GM19328 (cell line): ENCODE measurements around the gene MGLL.

Experiments used
- ATAC-seq: cut with Tn5 transposase; IDR thresholded peaks from one replicate; pipeline ENCODE4 v1.9.1; 2021; ENCODE audit warnings: mild to moderate bottlenecking, moderate library complexity; ENCODE audit not compliant: unreplicated experiment

The MGLL gene

DNA sequence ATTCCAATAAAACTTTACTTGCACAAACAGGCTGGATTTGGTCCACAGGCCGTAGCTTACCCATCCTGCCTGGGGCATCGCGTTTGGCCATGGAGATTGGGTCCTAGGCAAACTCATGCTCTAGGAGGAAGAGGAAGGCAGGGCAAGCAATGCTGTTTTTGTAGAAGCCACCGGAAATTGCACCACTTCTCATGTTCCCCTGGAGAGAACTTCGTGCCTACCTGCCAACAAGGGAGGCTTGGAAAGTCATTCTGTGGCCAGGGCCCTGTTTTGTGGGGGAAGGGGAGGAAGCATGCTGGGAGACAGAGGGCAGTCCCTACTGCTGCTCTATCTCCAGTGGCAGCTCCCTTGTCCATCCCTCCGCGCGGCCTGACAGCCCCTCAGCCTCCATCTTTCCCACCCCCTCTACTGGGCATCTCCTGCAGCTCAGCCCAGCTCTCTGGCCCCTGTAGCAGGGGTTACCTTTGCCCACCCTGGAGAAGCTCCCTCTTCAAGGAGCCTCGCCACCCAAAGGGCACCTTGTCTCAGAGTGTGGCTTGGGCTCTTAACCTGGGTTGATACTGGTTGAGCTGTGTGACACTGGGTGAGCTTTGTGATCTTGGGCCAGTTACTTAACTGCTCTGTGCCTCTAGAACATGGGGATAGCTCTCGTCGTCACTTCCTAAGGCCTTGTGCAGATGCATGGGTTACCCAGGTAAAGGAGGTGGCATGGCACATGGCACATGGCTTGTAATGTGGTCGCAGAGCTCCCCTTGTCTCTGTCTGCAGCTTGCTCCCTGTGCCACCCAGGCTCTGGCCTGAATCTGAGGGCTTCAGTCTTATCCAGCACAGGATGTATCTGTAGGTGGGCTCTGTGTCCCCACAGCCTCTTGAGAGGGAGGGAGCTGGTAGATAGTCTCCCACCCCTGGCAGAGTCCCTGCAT, 143.4 kb downstream of the MGLL start:
- no peak for ATAC-seq

DNA sequence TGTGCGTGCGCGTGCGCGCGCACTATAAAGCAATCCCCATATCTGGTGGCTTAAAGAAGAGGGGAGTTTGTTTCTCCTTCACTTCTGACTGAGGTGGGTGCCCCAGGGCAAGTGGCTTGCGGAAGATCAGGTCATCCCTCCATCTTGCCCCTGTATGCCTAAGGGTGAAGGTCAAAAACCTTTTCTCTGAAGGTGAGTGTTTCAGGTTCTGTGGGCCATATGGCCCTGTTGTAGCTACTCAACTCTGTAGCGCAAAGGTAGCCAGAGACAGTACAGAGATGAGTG, 144.1 kb downstream of the MGLL start:
- ATAC-seq, result no peak

DNA sequence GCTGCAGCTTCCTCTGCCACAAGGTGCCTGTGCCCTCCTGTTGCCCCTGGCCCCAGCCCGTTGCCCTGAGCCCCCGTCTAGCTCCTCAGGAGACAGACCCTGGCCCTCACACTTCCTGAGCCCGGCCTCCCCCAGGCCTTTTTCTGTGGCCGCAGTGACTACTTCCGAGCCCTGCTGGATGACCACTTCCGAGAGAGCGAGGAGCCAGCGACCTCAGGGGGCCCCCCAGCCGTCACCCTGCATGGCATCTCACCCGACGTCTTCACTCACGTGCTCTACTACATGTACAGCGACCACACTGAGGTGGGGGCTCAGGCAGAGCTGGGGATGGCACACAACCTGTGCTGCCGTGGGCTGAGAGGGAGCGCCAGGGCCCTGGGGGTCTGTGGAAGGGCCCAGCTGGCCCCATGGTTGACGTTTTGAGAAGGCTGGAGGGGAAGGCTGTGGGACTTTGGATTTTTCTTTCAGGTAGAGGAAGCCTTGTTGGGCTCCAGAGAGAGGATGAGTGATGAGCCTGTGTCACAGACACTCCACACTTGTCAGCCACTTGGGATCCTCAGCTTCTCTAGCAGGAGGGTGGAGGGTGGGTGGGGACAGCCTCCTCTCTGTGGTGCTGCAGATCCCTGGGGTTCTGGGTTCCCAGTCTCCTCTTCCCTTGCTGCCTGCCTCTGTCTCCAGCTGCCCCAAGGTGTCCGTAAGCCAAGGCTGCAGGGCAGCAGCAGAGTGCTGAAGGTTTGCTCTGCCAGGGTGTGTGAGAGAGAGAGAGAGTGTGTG, 144.6 kb downstream of the MGLL start:
- no peak for ATAC-seq

DNA sequence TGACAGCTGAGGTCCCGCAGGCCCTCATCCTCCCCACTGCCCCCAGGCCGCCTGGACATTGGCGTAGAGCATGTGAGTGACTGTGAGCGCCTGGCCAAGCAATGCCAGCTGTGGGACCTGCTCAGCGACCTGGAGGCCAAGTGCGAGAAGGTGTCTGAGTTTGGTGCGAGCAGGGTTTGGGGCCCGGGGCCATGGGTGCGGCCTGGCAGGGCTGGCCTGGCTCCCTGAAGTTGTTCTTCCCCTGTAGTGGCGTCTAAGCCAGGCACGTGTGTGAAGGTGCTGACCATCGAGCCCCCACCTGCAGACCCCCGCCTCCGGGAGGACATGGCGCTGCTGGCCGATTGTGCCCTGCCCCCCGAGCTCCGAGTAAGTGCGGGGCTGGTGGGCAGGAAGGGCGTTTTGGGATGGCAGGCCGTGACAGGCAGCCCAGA, 145.4 kb downstream of the MGLL start:
- ATAC-seq, result no peak

DNA sequence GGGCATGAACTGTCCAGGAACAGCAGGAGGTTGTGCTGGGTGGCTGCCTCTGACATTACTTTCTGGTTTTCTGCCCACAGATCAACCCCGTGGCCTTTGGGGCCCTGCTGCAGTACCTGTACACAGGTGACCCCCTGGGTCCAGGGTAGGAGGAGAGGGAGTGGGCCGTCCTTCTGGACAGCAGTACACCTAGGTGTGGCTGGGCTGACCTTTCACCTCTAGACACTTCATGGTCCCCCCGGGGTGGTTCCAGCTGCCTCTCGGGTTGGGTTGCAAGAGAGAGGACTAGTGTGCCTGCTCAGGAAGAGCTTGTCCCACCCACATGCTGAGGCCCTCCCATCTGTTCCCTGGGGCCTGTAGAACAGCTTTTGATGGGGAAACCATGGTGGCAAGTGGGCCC, 145.9 kb downstream of the MGLL start:
- ATAC-seq, result no peak

DNA sequence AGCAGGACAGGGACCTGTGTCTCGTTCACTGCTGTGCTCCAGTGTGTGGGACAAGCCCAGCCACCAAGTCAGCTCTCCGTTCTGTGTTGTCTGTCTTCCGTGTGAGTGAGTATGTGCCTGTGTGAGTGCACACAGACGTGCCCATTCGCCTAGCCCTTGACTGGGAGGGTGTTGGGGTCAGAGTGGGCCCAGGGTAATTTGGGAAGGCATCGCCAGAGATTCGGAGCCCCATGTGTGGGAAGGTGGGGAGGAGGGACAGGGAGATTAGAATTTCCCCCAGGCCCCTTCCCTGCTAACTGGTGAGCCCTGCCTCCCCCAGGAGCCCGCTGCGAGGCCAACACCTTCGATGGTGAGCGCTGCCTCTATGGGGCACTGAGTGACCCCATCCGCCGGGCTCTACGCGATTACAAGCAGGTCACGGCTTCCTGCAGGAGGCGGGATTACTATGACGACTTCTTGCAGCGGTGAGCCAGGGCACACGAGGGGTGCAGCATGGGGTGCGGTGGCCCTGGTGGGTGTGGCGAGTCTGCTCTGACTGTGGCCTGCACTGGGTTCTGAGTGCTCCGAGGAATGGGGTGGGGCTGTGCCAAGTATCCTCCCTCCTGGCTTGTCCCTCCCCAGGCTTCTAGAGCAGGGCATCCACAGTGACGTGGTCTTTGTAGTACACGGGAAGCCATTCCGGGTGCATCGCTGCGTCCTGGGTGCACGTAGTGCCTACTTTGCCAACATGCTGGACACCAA, 146.5 kb downstream of the MGLL start:
- ATAC-seq, result no peak

DNA sequence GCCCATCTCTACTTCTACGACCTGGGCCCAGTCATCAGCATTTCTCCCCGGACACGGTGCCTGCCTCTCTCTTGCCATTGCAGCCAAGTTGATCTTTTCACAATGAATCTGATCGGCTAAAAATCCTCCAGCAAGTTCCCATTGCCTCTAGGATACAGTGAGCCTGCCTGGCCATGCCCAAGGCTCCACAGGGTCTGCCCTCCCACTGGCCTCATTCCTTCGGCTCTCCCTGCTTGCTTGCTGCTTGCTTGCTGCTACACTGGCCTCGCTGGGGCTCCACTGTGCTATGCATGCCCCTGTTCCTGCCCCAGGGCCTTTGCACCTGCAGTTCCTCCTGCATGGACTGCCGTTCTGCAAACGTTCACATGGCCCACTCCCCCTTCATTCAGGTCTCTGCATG, 147.5 kb downstream of the MGLL start:
- no peak for ATAC-seq

DNA sequence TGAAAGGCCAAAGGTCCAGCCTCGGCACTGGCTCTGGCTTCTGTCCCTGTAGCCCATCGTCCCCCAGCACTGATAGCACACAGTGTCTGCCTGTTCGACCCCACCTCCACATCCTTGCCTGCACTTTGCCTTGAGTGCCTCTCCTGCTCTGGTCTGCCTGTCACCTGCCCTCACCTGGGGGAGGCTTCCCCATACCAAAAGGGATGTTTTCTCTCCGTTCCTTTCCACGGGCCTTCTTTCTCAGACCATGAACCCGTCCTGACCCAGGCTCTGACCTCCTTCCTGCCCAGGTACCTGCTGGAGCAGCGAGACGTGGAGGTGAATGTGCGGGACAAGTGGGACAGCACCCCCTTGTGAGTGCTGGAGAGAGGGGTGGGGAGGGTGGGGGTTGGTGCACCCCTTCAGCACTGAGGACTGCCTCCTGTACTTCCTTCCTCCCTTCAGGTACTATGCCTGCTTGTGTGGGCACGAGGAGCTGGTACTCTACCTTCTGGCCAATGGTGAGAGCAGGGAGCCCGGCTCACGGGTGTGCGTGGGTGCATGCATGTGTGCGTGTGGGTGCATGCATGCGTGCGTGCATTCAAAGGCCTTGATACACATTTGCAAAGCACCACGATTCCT, 148.1 kb downstream of the MGLL start:
- no peak for ATAC-seq

DNA sequence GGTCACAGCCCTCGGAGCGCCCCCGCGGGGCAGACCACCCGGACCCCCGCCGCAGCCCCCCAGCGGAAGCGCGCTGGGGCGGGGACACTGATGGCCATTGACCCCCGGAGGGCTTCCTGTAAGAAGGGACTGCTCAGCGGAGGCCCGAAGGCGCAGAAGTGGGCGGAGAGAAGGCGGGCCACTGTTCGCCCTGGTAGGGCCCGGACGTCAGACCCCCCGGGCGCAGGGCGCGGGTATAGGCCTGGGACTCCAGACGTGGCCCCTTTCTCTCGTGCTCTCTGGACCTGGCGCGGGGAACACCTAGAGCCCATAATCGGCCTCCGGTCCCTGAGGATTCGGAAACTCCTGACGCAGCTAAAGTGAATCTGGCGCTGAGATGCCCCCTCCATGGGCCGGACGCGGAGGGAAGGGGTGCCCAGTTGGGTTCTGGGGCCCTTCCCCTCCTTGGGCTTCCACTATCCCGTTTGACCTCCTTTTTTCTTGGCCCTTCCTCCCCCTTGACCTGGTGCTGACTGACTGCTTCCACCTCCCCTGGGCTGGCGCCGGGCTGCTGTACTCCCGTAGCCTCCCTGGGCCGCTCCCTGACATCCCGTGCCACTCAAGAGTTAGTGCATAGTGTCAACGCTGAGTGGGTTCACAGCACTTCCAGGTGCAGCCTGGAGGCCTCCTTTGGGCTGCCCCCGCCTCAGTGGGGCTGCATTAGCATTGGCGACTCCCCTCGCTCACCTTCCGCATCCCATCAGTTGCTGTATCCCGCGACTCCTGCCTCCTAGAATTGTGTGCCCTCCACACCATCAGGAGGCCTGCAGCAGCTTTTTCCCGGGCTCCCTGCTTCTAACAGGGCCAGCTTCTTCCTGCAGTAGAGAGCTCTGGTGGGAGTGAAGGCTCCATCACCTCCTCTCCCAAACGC, 148.9 kb downstream of the MGLL start:
- peak; percentile 19 for ATAC-seq

DNA sequence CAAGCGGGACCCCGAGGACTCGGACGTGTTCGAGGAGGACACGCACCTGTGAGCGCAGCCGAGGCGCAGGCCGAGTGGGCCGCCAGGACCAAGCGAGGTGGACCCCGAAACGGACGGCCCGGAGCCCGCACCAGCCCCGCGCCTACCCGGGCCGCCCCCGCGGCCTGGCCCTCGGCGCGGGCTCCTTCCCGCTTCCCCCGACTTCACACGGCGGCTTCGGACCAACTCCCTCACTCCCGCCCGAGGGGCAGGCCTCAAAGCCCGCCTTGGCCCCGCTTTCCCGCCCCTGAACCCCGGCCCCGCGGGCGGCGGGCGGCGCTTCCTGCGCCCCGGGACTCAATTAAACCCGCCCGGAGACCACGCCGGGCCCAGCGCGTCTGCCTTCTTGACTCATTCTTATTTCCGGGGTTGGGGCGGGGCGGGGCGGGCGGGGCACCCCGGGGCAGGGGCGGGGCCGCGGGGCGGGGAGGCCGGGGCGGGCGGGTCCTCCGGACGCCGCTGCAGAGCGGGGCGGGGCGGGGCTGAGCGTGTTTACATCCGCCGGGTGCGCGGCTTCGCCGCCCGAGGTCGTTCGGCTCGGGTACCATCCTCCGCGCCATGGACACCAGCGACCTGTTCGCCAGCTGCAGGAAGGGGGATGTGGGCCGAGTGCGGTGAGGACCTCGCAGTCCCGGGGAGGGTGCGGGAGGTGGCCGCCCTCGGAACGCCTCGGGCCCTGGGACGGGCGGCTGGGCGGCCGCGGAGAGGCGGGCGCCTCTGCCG, 149.7 kb downstream of the MGLL start, which contains the start of gene ABTB1:
Gene ABTB1, plus strand, starts transcription at position 524 of the 762 bp plus-strand sequence. Its CDS starts 74 bp downstream, at position 598.
- peak; percentile 57 for ATAC-seq

DNA sequence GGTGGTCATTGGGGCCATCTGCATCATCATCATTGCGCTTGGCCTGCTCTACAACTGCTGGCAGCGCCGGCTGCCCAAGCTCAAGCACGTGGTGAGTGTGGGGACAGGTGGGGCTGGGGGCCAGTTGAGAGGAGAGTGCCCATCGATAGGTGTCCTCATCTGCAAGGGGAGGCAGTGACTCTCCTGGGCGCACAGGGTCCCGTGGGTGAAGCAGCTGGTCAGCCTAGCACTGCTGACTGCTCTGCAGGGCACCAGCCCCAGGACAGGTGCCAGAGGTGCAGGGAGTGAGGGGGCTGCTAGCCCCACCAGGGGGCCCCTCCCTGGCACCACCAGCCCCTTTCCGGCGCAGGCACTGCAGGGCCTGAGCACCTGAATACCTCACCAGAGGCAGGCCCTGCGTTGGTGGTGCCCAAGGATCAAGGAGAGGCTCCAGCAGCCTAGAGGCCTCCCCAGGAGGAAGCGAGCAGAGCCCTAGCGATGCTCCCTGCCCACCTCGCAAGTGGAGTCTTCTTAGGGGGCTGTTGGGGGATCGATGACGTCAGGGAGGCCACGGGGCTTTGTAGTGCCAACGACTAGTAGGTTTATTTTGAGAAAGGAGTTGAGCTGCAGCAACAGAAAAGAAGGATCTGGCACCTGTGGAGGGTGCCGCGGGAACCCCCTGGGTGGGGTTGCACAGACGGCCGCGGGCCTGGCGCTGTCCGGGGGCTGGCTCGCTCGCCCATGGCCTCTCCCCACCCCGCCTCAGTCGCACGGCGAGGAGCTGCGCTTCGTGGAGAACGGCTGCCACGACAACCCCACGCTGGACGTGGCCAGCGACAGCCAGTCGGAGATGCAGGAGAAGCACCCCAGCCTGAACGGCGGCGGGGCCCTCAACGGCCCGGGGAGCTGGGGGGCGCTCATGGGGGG, 150.5 kb downstream of the MGLL start:
- peak; percentile 15 for ATAC-seq

DNA sequence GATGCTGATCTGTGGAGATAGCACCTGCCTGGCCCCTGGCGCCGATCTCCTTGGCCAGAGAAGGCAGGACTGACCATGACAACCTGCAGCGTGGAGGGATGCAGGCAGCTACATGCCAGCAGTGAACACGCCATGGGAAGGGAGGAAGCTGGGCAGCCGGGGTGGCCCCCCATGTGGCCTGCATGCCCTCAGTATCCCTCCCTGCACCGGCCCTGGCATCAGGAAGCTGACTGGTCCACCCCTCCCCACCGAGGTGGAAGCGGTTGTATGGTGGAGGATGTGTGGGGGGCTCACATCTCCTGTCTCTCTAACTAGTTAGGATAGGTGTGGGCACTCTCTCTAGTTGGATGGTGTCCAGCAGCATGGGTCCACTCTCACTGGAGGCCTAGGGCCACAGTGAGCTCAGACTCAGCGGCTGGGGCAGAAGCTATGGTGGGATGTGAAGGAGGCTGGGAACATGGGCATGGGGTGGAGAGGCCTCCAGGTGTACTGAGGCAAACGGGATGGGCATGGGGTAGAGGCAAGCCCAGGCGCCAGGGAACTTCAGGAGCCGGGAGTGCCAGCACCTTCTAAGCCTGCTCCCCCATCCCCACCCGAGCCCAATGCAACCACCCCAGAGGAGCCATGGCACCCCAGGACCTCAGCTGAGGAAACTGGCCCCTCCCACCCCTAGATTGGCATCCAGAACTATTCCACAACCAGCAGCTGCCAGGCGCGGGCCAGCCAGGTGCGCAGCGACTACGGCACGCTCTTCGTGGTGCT, 151.4 kb downstream of the MGLL start:
- no peak for ATAC-seq

DNA sequence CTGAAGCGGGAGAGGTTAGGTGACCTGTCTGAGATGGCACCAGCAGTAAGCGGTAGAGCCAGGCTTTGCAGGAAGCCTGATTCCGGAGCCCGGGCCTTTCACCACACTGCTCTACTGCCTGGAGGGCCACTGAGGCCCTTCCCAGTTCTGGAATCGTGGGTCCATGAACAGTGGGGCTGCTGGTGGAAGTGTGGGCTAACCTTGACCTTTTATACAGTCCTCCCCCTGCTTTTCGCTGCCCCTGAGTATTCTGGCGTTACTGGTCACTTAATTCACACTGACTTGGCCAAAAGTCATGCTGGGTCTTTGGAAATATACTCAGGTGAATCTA, 152.1 kb downstream of the MGLL start:
- ATAC-seq, result no peak

DNA sequence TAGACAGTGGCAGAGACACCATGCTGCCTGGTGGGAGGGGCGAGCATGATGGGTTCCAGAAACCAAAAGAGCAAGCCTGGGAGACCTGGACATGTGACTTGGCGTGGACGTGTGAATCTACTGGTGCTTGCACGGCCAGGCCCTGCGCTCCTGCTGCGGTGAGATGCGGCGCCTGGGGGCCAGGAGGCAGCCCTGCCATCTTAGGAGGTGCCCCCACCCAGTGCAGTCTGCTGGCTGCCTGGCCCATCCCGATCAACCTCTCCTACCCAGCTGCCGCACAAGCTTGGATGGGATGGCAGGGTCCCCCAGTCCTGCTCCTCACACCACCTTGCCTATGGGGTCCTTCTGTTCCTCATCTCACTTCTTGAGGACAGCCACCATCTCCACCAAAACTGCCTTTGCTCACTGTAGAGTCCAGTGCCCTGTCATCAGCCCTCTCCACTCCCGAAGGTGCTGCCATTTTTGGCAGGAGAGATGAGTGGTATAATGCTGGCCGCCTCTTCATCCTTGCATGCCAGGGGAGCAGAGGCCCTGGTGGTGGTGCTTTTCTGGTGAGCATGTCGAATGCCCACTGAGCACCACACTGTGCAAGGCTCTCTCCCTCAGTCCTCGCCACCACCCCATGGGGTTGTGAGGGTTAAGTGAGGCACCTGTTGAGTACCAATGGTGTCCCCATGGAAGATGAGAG, 152.6 kb downstream of the MGLL start:
- ATAC-seq, result no peak

DNA sequence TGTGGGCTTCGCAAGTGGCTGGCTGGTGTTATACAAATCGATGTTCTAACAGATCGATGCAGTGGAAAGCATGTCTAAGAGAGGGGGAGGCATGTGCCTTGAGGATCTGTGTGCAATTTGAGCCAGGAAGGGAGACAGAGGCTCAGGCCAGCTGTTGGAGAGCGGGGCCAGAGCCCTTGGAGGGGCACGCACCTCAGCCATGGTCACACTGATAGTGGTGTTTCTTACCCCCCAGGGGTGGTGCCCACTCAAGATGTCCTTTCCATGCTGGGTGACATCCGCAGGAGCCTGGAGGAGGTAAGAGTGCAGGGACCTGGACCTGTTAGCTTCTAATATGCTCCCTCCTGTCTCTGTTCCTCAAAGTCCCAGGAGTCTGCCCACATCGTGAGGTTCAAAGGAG, 153.4 kb downstream of the MGLL start:
- ATAC-seq, result no peak

DNA sequence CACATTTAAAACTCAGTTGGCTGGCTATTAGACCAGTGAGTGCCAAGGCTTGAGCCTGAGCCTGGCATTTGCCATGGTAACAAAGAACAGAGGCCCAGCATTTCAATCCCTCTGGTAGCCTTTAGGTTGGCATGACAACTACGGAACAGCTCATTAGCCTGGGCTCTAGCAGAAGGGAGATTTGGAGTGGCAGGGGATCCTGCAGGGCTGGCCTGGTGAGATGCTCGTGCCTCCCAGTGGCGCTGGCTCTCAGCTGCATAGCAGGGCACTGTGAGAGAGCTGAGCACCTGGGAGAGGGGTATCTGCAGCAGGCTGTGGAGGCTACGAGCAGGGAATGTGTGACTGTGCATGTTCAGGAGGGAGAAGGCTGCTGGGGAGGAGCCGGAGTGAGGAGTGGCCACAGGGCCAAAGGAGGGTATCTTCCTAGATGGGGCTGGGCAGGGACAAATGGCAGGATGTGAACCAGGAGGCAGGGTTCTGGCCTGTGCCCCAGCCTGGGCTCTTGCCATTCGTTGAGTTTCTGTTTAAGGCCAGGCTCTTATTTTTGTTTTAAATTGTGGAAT, 155.1 kb downstream of the MGLL start:
- no peak for ATAC-seq

DNA sequence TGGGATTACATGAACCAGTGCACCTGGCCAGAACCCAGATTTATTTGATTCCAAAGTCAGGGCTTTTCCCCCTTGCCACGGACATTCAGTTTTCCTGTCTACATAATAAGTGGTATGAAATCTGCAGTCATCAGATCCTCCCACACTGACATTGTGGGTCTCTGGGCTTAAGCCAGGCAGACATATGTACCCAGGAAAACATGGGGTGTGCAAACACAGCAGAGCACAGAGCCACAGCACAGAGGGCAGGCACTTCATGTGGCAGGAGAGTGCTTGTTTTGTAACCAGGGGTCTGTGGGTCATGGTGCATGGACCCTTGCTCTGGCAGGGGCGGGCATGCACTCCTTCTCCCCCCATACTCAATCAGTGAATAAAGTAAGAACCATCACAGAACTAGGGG, 155.6 kb downstream of the MGLL start:
- ATAC-seq, result no peak
